ENCODE measurements around the gene TMCO6.
"Not testable (repeated sequence)": the region's sequence is repeated elsewhere in the genome, so short reads cannot be mapped to it uniquely, and the experiment has no call there.

DNA sequence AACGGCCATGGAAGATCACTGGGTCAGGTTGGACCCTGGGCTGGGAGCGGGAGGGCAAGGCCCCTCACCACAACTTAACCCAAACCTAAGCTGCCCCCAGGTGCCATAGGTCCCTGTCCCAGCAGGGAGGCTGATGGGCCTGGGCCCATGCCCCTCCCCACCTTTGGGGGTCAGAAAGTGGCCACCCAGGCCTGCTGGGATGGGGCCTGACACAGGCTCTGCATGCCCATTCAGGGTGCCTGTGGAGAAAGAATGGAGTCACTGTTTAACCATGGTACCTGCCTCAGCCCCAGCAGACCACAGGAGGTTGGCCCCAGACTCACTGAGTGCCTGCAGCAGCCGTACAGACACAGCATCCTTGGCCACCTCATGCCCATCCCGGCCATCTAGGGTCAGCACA is 31.8 kb downstream of the TMCO6 start:
- TF ChIP-seq, protein P1, sequence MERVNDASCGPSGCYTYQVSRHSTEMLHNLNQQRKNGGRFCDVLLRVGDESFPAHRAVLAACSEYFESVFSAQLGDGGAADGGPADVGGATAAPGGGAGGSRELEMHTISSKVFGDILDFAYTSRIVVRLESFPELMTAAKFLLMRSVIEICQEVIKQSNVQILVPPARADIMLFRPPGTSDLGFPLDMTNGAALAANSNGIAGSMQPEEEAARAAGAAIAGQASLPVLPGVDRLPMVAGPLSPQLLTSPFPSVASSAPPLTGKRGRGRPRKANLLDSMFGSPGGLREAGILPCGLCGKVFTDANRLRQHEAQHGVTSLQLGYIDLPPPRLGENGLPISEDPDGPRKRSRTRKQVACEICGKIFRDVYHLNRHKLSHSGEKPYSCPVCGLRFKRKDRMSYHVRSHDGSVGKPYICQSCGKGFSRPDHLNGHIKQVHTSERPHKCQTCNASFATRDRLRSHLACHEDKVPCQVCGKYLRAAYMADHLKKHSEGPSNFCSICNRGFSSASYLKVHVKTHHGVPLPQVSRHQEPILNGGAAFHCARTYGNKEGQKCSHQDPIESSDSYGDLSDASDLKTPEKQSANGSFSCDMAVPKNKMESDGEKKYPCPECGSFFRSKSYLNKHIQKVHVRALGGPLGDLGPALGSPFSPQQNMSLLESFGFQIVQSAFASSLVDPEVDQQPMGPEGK (CRISPR knock-in tag; IDR thresholded peaks at IDR 0.05; ENCODE audit: borderline replicate concordance): not testable (repeated sequence)
- TF ChIP-seq, protein P2, sequence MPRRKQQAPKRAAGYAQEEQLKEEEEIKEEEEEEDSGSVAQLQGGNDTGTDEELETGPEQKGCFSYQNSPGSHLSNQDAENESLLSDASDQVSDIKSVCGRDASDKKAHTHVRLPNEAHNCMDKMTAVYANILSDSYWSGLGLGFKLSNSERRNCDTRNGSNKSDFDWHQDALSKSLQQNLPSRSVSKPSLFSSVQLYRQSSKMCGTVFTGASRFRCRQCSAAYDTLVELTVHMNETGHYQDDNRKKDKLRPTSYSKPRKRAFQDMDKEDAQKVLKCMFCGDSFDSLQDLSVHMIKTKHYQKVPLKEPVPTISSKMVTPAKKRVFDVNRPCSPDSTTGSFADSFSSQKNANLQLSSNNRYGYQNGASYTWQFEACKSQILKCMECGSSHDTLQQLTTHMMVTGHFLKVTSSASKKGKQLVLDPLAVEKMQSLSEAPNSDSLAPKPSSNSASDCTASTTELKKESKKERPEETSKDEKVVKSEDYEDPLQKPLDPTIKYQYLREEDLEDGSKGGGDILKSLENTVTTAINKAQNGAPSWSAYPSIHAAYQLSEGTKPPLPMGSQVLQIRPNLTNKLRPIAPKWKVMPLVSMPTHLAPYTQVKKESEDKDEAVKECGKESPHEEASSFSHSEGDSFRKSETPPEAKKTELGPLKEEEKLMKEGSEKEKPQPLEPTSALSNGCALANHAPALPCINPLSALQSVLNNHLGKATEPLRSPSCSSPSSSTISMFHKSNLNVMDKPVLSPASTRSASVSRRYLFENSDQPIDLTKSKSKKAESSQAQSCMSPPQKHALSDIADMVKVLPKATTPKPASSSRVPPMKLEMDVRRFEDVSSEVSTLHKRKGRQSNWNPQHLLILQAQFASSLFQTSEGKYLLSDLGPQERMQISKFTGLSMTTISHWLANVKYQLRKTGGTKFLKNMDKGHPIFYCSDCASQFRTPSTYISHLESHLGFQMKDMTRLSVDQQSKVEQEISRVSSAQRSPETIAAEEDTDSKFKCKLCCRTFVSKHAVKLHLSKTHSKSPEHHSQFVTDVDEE (CRISPR knock-in tag; IDR thresholded peaks at IDR 0.05): not testable (repeated sequence)
- TF ChIP-seq TOX (CRISPR knock-in tag; IDR thresholded peaks at IDR 0.05; ENCODE audit: borderline replicate concordance); ISL1 (CRISPR knock-in tag; IDR thresholded peaks at IDR 0.05); ARNTL (CRISPR knock-in tag; IDR thresholded peaks at IDR 0.05; ENCODE audit: borderline replicate concordance, low read depth); ZFP30 (CRISPR knock-in tag; IDR thresholded peaks at IDR 0.05); ZC3H10 (CRISPR knock-in tag; IDR thresholded peaks at IDR 0.05): not testable (repeated sequence)
- TF ChIP-seq, protein P3, sequence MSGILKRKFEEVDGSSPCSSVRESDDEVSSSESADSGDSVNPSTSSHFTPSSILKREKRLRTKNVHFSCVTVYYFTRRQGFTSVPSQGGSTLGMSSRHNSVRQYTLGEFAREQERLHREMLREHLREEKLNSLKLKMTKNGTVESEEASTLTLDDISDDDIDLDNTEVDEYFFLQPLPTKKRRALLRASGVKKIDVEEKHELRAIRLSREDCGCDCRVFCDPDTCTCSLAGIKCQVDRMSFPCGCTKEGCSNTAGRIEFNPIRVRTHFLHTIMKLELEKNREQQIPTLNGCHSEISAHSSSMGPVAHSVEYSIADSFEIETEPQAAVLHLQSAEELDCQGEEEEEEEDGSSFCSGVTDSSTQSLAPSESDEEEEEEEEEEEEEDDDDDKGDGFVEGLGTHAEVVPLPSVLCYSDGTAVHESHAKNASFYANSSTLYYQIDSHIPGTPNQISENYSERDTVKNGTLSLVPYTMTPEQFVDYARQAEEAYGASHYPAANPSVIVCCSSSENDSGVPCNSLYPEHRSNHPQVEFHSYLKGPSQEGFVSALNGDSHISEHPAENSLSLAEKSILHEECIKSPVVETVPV (CRISPR knock-in tag; IDR thresholded peaks at IDR 0.05): not testable (repeated sequence)
- TF ChIP-seq, protein P4, sequence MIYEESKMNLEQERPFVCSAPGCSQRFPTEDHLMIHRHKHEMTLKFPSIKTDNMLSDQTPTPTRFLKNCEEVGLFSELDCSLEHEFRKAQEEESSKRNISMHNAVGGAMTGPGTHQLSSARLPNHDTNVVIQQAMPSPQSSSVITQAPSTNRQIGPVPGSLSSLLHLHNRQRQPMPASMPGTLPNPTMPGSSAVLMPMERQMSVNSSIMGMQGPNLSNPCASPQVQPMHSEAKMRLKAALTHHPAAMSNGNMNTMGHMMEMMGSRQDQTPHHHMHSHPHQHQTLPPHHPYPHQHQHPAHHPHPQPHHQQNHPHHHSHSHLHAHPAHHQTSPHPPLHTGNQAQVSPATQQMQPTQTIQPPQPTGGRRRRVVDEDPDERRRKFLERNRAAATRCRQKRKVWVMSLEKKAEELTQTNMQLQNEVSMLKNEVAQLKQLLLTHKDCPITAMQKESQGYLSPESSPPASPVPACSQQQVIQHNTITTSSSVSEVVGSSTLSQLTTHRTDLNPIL (CRISPR knock-in tag; IDR thresholded peaks at IDR 0.05; ENCODE audit: low read depth): not testable (repeated sequence)
